Fibroblast of mammary gland (primary cell): ENCODE results near the gene CHTF18.

Source experiments
- DNase-seq: peaks from one replicate; pipeline ENCODE4 v3.0.0-alpha.2; 2010; ENCODE audit warnings: low read depth
- H3K4me3 ChIP-seq: 2 replicates; pipeline ENCODE4 v1.5.1; 2011; ENCODE audit warnings: low read depth, mild to moderate bottlenecking, low read length, moderate library complexity; ENCODE audit not compliant: control insufficient read depth
- TF ChIP-seq, protein P1 (sequence below): conservative IDR thresholded peaks from 2 replicates; pipeline ENCODE4 v1.5.1; 2011; ENCODE audit warnings: low read depth, low read length, inconsistent platforms; ENCODE audit not compliant: control insufficient read depth, insufficient read depth

The CHTF18 gene

GRCh38 chr16:764848-765487, 23.5 kb upstream of the CHTF18 start:
- TF ChIP-seq, protein P1, sequence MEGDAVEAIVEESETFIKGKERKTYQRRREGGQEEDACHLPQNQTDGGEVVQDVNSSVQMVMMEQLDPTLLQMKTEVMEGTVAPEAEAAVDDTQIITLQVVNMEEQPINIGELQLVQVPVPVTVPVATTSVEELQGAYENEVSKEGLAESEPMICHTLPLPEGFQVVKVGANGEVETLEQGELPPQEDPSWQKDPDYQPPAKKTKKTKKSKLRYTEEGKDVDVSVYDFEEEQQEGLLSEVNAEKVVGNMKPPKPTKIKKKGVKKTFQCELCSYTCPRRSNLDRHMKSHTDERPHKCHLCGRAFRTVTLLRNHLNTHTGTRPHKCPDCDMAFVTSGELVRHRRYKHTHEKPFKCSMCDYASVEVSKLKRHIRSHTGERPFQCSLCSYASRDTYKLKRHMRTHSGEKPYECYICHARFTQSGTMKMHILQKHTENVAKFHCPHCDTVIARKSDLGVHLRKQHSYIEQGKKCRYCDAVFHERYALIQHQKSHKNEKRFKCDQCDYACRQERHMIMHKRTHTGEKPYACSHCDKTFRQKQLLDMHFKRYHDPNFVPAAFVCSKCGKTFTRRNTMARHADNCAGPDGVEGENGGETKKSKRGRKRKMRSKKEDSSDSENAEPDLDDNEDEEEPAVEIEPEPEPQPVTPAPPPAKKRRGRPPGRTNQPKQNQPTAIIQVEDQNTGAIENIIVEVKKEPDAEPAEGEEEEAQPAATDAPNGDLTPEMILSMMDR: no peak
- no peak for DNase-seq
- H3K4me3 ChIP-seq: no peak overlapping the region

GRCh38 chr16:765488-765865, 22.9 kb upstream of the CHTF18 start:
- no peak overlapping the region for H3K4me3 ChIP-seq
- DNase-seq: no peak
- TF ChIP-seq, protein P1: no peak

DNA sequence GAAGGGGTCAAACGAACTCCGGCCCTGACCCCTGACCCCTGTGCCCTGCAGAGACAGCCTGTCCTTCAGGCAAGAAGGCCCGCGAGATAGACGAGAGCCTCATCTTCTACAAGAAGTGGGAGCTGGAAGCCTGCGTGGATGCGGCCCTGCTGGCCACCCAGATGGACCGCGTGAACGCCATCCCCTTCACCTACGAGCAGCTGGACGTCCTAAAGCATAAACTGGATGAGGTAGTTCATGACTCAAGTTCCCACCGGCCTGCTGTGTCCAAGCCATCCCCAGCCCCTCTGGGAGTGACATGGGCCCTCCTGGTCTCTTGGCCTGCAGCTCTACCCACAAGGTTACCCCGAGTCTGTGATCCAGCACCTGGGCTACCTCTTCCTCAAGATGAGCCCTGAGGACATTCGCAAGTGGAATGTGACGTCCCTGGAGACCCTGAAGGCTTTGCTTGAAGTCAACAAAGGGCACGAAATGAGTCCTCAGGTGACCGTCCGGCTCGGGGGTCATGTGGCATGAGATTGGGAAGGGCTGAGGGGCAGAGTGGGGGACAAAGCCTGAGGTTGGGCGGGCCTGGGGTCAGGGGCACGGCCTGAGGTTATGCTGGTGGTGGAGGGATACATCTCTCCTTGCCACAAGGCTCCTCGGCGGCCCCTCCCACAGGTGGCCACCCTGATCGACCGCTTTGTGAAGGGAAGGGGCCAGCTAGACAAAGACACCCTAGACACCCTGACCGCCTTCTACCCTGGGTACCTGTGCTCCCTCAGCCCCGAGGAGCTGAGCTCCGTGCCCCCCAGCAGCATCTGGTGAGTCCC, 22.2 kb upstream of the CHTF18 start:
- TF ChIP-seq, protein P1: no peak
- no peak overlapping the region for H3K4me3 ChIP-seq
- DNase-seq: no peak

- TF ChIP-seq, protein P1: no peak
- no peak overlapping the region for H3K4me3 ChIP-seq
- no peak for DNase-seq
Observed at GRCh38 chr16:766820-767640, 21.4 kb upstream of the CHTF18 start.

DNA sequence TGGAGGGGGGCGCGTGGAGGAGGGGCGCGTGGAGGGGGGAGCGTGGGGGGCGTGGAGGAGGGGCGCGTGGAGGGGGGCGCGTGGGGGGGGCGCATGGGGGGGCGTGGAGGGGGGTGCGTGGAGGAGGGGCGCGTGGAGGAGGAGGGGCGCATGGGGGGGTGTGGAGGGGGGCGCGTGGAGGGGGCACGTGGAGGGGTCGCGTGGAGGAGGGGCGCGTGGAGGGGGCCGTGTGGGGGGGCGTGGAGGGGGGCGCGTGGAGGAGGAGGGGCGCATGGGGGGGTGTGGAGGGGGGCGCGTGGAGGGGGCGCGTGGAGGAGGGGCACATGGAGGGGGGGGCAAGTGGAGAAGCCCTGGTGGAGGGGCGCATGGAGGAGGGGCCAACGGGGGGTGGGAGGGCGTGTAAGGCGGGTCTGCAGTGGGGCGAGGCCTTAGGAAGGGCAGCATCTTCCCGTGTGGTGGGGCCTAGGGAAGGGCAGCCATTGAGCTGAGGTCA, 20.6 kb upstream of the CHTF18 start:
- TF ChIP-seq, protein P1: no peak
- no peak for DNase-seq
- H3K4me3 ChIP-seq: no peak overlapping the region

DNA sequence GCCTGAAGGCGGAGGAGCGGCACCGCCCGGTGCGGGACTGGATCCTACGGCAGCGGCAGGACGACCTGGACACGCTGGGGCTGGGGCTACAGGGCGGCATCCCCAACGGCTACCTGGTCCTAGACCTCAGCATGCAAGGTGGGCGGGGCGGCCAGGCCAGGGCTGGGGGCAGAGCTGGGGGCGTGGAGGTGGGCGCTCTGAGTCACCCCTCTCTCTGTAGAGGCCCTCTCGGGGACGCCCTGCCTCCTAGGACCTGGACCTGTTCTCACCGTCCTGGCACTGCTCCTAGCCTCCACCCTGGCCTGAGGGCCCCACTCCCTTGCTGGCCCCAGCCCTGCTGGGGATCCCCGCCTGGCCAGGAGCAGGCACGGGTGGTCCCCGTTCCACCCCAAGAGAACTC, 20.0 kb upstream of the CHTF18 start:
- DNase-seq: no peak
- TF ChIP-seq, protein P1: no peak
- no peak overlapping the region for H3K4me3 ChIP-seq
